OCI-LY3 (cell line): ENCODE data around the gene NKAIN2.

Experiments used
- CTCF ChIP-seq: fragments of 200-600, 300-600 bp; sonication (generic); IDR thresholded peaks from 2 replicates; pipeline ENCODE4 v1.5.1; 2014; ENCODE audit warnings: antibody characterized with exemption, low read length, low read depth
- EZH2phosphoT487 ChIP-seq: fragments of 200-600 bp; shearing (Covaris generic); IDR thresholded peaks from 2 replicates; pipeline ENCODE4 v1.6.1; 2018; ENCODE audit warnings: antibody characterized with exemption, mixed run types, low read depth

DNA sequence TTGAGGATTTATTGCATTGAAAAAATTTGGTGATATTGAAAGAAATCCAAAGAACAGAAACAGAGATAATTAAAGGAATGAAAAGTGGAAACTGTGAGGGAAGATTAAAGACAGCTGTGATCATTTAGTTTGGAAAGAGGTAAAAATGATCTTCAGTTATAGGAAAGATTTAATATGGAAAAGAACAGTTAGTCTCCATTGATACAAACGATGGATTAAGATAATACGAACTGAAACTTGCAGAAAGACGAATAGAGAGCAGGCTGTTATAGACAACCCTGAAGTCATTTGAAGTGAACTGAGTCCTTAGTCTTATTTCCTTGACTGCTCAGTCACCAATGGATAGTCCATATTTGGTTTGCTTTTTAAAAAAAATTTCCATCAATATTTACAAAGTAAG lies 360.0 kb downstream of the NKAIN2 start:
- TF ChIP-seq CTCF (no peak), EZH2phosphoT487 (no peak)
